CD4-positive, alpha-beta memory T cell (primary cell): ENCODE data around the gene HRH1. TPM values are rescaled to one million over a fixed set of nuclear protein-coding genes. Genes with fewer than 3 reads are reported as not detected.
"Not testable (repeated sequence)": the region's sequence is repeated elsewhere in the genome, so short reads cannot be mapped to it uniquely, and the experiment has no call there.

Source experiments
- CTCF ChIA-PET: fragments of 350-600 bp; sonication (Branson Sonifier 250); formaldehyde crosslinking; loops from one replicate; lab custom pipeline; 2021; ENCODE audit warnings: inconsistent platforms; ENCODE audit not compliant: partially characterized antibody; lab: Charles Lee
- POLR2A ChIA-PET: fragments of 350-600 bp; sonication (Branson Sonifier 250); formaldehyde crosslinking; loops from one replicate; lab custom pipeline; 2021; ENCODE audit not compliant: partially characterized antibody; lab: Charles Lee
- DNase-seq, 5 donors: peaks; one replicate each; pipeline versions ENCODE4 v3.0.0 to v3.0.0-alpha.2; 2020 to 2022; ENCODE audit warnings: mixed read lengths in 1 of 5
- H3K27ac ChIP-seq: one replicate; pipeline ENCODE4 v1.7.0; 2013; ENCODE audit warnings: low read depth, low read length
- H3K27me3 ChIP-seq: 2 replicates; pipeline ENCODE4 v1.7.0; 2013; ENCODE audit warnings: mild to moderate bottlenecking, low read length, moderate library complexity; ENCODE audit not compliant: insufficient read depth
- H3K36me3 ChIP-seq: 2 replicates; pipeline ENCODE4 v1.7.0; 2013; ENCODE audit warnings: mild to moderate bottlenecking, low read length, moderate library complexity; ENCODE audit not compliant: insufficient read depth
- H3K4me1 ChIP-seq: 2 replicates; pipeline ENCODE4 v1.7.0; 2013; ENCODE audit warnings: mild to moderate bottlenecking, low read length, moderate library complexity; ENCODE audit not compliant: insufficient read depth
- H3K4me3 ChIP-seq, 2 donors: one replicate each; pipeline ENCODE4 v1.7.0; 2013; ENCODE audit warnings: low read length in 2 of 2, mild to moderate bottlenecking in 1 of 2
- H3K9me3 ChIP-seq, 2 donors: one replicate each; pipeline ENCODE4 v1.7.0; 2013; ENCODE audit warnings: low read length in 2 of 2, control low read depth in 1 of 2; ENCODE audit not compliant: control insufficient read depth in 1 of 2
- H3K27ac Mint-ChIP-seq, 7 donors: one replicate each; pipeline ENCODE4 v1.8.0; 2020 to 2021; ENCODE audit warnings: mixed read lengths in 7 of 7, mild to moderate bottlenecking in 6 of 7, inconsistent platforms in 3 of 7, moderate library complexity in 3 of 7
- H3K27me3 Mint-ChIP-seq, 2 donors: one replicate each; pipeline ENCODE4 v1.8.0; 2020 to 2021; ENCODE audit warnings: mixed read lengths in 2 of 2
- H3K36me3 Mint-ChIP-seq, 2 donors: one replicate each; pipeline ENCODE4 v1.8.0; 2020 to 2021; ENCODE audit warnings: mixed read lengths in 2 of 2, inconsistent platforms in 1 of 2, mild to moderate bottlenecking in 1 of 2
- H3K4me1 Mint-ChIP-seq, 4 donors: one replicate each; pipeline ENCODE4 v1.8.0; 2020 to 2021; ENCODE audit warnings: mixed read lengths in 4 of 4, mild to moderate bottlenecking in 1 of 4
- H3K4me3 Mint-ChIP-seq, 8 donors: one replicate each; pipeline ENCODE4 v1.8.0; 2020 to 2021; ENCODE audit warnings: mixed read lengths in 8 of 8, mild to moderate bottlenecking in 7 of 8, moderate library complexity in 6 of 8, inconsistent platforms in 3 of 8
- H3K9me3 Mint-ChIP-seq, 8 donors: one replicate each; pipeline ENCODE4 v1.8.0; 2020 to 2021; ENCODE audit warnings: mixed read lengths in 8 of 8, mild to moderate bottlenecking in 5 of 8, inconsistent platforms in 3 of 8, moderate library complexity in 1 of 8
- intact Hi-C: fragments of 100-400 bp; cut with micrococcal nuclease; formaldehyde crosslinking; loops from one replicate; pipeline ENCODE4 v1.15.1; 2023
- polyA plus RNA-seq, 2 donors: library from polyadenylated mRNA; unstranded; fragments of 300-500 nt; fragmentation: Illumina TruSeq; gene quantifications; one replicate each; pipeline ENCODE4 v1.2.3, GENCODE V29; 2021
- total RNA-seq, 2 experiments: library from RNA; stranded (reverse); gene quantifications; one replicate each; pipeline ENCODE4 v1.2.3, GENCODE V29; 2021

Gene HRH1
- total and polyA plus RNA-seq, 4 experiments from 2014 or later: 0.31 to 0.81 (median 0.58) TPM; not detected in 1

- Histone ChIP-seq H3K27ac (no peak overlapping the region), H3K9me3 (no peaks in the 10 kb centered on the region), H3K36me3 (no peaks in the 10 kb centered on the region), H3K4me3 (no peak overlapping the region), H3K4me1 (no peaks in the 10 kb centered on the region), H3K27me3 (no peaks in the 10 kb centered on the region)
- peaks cover 3 to 18% of the 10 kb centered on the region in 2 donors for H3K27me3 Mint-ChIP-seq
- no peak overlapping the region for H3K27ac Mint-ChIP-seq
- H3K4me1 Mint-ChIP-seq: no peaks in the 10 kb centered on the region
- H3K36me3 Mint-ChIP-seq: no peaks in the 10 kb centered on the region
- DNase-seq: no peak
- intact Hi-C loops: no loop called here
- no peak overlapping the region for H3K4me3 Mint-ChIP-seq
- POLR2A ChIA-PET: no interaction called here
- no peaks in the 10 kb centered on the region for H3K9me3 Mint-ChIP-seq
- CTCF ChIA-PET: no interaction called here
Observed at GRCh38 chr3:11165476-11165875, 11.2 kb downstream of the HRH1 start.

- peaks cover 3 to 12% of the 10 kb centered on the region in 2 donors for H3K27me3 Mint-ChIP-seq
- H3K27me3 ChIP-seq, H3K4me1 Mint-ChIP-seq, H3K4me3 Mint-ChIP-seq, intact Hi-C loops, CTCF ChIA-PET, H3K4me3 ChIP-seq, H3K36me3 Mint-ChIP-seq, H3K9me3 Mint-ChIP-seq, H3K27ac ChIP-seq, DNase-seq, H3K36me3 ChIP-seq, POLR2A ChIA-PET, H3K4me1 ChIP-seq, H3K27ac Mint-ChIP-seq, H3K9me3 ChIP-seq: not testable (repeated sequence)
Observed at GRCh38 chr3:11166807-11167400, 12.6 kb downstream of the HRH1 start.

DNA sequence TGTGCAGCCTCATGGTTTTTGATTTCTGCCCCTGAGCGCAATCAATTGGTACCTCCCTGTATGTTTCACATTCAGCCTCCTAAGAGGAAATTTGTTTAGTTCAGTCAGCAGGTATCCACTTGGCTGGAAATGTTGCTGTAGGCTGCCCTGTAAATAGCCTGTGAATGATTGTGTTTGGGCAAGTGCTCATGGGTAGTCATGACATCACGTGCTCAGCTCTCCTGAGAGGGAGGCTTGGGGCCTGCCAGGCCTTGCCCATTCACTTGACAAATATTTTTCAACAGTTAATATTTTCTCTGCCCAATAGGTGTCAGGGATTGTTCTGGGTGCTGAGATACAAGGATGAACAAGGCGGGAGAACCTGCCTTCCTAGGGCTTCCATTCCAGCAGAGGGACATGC, 13.3 kb downstream of the HRH1 start:
- H3K27me3 ChIP-seq: no peaks in the 10 kb centered on the region
- no peaks in the 10 kb centered on the region for H3K9me3 ChIP-seq
- Mint-ChIP-seq H3K9me3 (no peaks in the 10 kb centered on the region), H3K4me3 (no peak overlapping the region), H3K27ac (no peak overlapping the region), H3K36me3 (no peaks in the 10 kb centered on the region), H3K27me3 (peaks cover 3 to 12% of the 10 kb centered on the region in 2 donors), H3K4me1 (no peaks in the 10 kb centered on the region)
- no peak overlapping the region for H3K27ac ChIP-seq
- H3K4me3 ChIP-seq: no peak overlapping the region
- intact Hi-C loops: no loop called here
- ChIA-PET POLR2A (no interaction called here), CTCF (no interaction called here)
- H3K36me3 ChIP-seq: no peaks in the 10 kb centered on the region
- DNase-seq: no peak
- no peaks in the 10 kb centered on the region for H3K4me1 ChIP-seq

GRCh38 chr3:11168406-11168805, 14.1 kb downstream of the HRH1 start:
- Mint-ChIP-seq H3K9me3 (no peaks in the 10 kb centered on the region), H3K4me1 (no peaks in the 10 kb centered on the region), H3K36me3 (no peaks in the 10 kb centered on the region), H3K4me3 (no peak overlapping the region), H3K27ac (no peak overlapping the region), H3K27me3 (peaks cover 2 to 10% of the 10 kb centered on the region in 2 donors)
- ChIA-PET CTCF (interaction anchor here (1.4 kb wide), 1 partner anchor 11 kb away, joined by 4 read pairs; no protein-coding TSS in a partner anchor), POLR2A (no interaction called here)
- no peaks in the 10 kb centered on the region for H3K4me1 ChIP-seq
- H3K27me3 ChIP-seq: no peaks in the 10 kb centered on the region
- H3K4me3 ChIP-seq: no peak overlapping the region
- H3K27ac ChIP-seq: no peak overlapping the region
- H3K36me3 ChIP-seq: no peaks in the 10 kb centered on the region
- no peaks in the 10 kb centered on the region for H3K9me3 ChIP-seq
- no peak for DNase-seq
- intact Hi-C loops: no loop called here

DNA sequence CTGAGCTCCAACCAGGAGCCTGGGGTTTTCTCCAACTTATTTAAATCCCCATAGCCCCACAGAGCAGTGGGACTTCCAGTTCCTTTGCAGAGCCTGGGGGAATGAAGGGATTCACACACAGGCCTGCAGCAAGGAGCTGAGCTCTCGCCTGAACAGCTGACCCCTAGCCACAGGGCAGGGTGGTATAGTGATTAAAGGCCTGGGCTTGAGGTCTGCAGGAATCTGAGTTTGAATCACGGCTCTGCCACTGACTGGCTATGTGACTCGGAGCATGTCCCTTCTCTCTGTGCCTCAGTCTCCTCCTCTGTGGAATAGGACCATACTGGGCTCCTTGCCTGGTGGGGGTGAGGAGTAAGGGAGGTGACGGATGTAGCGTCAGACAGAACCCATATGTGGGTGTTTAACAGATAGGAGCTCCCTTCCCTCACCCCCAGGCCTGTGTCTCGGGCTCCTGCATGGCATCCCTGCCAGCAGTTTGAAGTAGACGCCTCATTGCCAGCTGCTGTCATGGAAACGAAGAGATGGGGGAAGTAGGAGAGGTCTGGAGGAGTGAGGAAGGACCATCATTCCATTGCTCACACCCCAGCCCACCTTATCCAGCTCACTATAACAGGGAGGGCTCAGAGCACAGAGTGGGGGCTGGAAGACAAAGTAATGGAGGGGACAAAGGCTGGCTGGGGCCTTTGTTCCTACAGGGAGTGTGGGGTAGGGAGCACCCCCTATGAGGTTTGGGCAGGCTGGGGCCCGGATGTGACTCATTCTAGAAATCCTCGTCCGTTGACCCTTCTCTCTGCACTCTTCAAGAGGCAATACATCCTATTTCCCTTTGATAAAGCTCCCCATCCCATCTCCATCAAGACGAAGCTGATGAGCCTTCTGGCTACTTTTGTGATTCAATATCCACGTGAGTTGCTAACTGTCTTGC, 14.8 kb downstream of the HRH1 start:
- no peaks in the 10 kb centered on the region for H3K4me1 ChIP-seq
- DNase-seq: no peak
- Mint-ChIP-seq H3K9me3 (no peaks in the 10 kb centered on the region), H3K27ac (no peak overlapping the region), H3K36me3 (no peaks in the 10 kb centered on the region), H3K4me1 (no peaks in the 10 kb centered on the region), H3K4me3 (no peak overlapping the region), H3K27me3 (peaks cover 4% of the 10 kb centered on the region in 2 donors)
- H3K27ac ChIP-seq: no peak overlapping the region
- intact Hi-C loops: no loop called here
- ChIA-PET CTCF (interaction anchor here (1.4 kb wide), 1 partner anchor 12 kb away, joined by 4 read pairs; no protein-coding TSS in a partner anchor), POLR2A (no interaction called here)
- no peak overlapping the region for H3K4me3 ChIP-seq
- H3K9me3 ChIP-seq: no peaks in the 10 kb centered on the region
- H3K36me3 ChIP-seq: no peaks in the 10 kb centered on the region
- H3K27me3 ChIP-seq: no peaks in the 10 kb centered on the region

DNA sequence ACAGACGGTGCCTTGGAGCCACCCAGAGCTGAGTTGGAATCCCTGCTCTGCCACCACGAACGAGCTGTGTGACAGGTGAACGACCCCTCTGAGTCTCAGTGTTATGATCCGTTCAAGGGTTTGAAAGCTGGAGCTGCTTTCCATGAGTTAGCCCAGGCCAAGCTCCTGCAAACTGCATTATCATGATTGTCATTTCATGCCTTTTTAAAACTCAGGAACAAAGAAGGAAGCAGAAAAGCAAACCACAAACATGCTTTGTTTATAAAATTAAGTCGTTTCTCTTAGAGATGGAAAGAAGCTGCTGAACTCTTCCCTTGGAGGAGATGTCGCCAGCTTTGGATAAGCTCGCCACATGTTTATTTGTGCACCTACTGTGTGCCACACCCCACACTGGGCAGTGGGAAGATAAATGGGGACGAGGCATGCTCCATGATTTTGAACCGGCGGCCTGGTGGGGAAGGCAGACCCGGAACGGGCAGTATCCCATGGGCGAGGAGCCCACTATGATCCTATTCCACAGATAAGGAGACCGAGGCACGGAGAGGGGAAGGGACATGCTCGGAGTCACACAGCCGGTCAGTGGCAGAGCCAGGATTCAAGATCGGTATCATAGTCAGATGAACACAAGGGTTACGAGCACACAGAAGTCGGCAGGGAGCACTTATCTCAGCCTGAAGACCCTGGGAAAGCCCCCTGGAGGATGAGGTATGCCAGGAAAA, 15.9 kb downstream of the HRH1 start:
- POLR2A ChIA-PET: no interaction called here

DNA sequence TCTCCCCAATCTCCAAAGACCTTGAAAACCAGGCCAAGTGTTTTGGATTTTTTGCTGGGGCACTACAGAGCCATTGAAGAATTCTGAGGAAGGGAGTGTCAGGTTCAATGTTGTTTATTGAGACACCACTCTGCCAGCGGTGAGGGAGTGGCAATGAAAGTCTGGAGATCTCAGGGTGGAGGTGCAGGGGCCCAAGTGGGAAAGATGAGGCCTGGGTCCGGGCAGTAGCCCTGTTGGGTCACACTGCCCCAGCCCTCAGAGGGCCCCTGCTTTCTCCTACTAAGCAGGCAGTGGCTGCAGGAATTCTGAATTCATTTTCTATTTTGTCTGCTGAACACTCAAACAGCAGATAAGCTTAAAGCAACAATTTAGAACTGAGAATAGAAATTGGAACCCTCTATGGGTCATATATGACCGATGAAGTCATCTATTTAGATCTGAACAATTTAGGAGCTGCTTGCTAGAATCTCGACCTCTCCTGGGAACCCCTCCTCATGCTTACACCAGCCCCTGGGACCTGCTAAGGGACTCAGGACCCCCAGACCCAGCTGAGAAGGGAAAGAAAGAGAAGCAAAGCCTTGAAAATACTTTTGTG, 17.9 kb downstream of the HRH1 start:
- H3K4me3 ChIP-seq: no peak overlapping the region
- no peaks in the 10 kb centered on the region for H3K9me3 Mint-ChIP-seq
- no peaks in the 10 kb centered on the region for H3K36me3 Mint-ChIP-seq
- H3K27me3 ChIP-seq: no peaks in the 10 kb centered on the region
- DNase-seq: no peak
- H3K4me3 Mint-ChIP-seq: no peak overlapping the region
- no peak overlapping the region for H3K27ac Mint-ChIP-seq
- POLR2A ChIA-PET: no interaction called here
- CTCF ChIA-PET: interaction anchor here (0.6 kb wide), 1 partner anchor 112 kb away, joined by 3 read pairs; no protein-coding TSS in a partner anchor
- H3K4me1 ChIP-seq: no peaks in the 10 kb centered on the region
- H3K9me3 ChIP-seq: no peaks in the 10 kb centered on the region
- no peaks in the 10 kb centered on the region for H3K4me1 Mint-ChIP-seq
- H3K36me3 ChIP-seq: no peaks in the 10 kb centered on the region
- no peak overlapping the region for H3K27ac ChIP-seq
- H3K27me3 Mint-ChIP-seq: peaks cover 4% of the 10 kb centered on the region in 2 donors
- intact Hi-C loops: no loop called here

More for the DNA sequence above, 15.9 kb downstream of the HRH1 start:
- no peak overlapping the region for H3K4me3 ChIP-seq
- Mint-ChIP-seq H3K27ac (no peak overlapping the region), H3K27me3 (peaks cover 4% of the 10 kb centered on the region in 2 donors), H3K4me3 (no peak overlapping the region), H3K36me3 (no peaks in the 10 kb centered on the region), H3K9me3 (no peaks in the 10 kb centered on the region), H3K4me1 (no peaks in the 10 kb centered on the region)
- H3K27me3 ChIP-seq: no peaks in the 10 kb centered on the region
- H3K9me3 ChIP-seq: no peaks in the 10 kb centered on the region
- H3K36me3 ChIP-seq: no peaks in the 10 kb centered on the region
- no peak overlapping the region for H3K27ac ChIP-seq
- DNase-seq: no peak
- H3K4me1 ChIP-seq: no peaks in the 10 kb centered on the region
- intact Hi-C loops: no loop called here
- CTCF ChIA-PET: no interaction called here
